Activated naive CD4-positive, alpha-beta T cell treated with anti-CD3 and anti-CD28 coated beads, Interleukin-2, amount 50 U/mL, for 24 hours (primary cell): Measurements from ENCODE around the gene USP14.

Experiments
- H3K27ac Mint-ChIP-seq: one replicate; pipeline ENCODE4 v1.8.0; 2021; ENCODE audit warnings: mild to moderate bottlenecking, mixed read lengths
- H3K27me3 Mint-ChIP-seq: one replicate; pipeline ENCODE4 v1.8.0; 2021; ENCODE audit warnings: mixed read lengths
- H3K36me3 Mint-ChIP-seq: one replicate; pipeline ENCODE4 v1.8.0; 2021; ENCODE audit warnings: mixed read lengths
- H3K4me1 Mint-ChIP-seq: one replicate; pipeline ENCODE4 v1.8.0; 2021; ENCODE audit warnings: mixed read lengths
- H3K4me3 Mint-ChIP-seq: one replicate; pipeline ENCODE4 v1.8.0; 2021; ENCODE audit warnings: mild to moderate bottlenecking, mixed read lengths
- H3K9me3 Mint-ChIP-seq: one replicate; pipeline ENCODE4 v1.8.0; 2021; ENCODE audit warnings: mixed read lengths

The USP14 gene

DNA sequence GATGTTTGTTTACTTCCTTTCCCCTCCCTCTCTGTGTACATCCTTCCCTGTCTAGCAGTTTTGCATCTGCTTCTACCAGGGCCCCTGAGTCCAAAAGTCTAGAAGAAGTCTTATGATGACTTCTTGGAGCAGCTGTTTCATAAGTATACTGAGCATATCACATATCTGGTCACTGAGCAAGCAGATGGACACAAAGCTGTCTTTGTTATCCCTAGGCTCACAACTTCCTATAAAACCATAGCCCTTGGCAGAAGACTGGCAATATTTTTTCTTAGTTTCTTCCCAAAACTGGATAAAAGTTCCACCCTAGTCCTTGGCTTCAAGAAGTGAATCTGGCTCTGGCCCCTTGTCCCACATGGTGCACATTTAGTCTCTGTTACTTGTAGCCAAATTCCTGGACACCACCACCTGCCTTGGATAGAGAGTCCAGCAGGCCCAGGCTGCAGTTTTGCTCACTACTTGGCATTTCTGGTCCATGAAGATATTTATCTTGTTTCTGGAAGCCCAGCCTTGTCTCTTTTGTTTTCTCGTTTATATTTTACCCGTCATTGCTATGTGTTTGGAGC is 87.0 kb downstream of the USP14 start:
- Mint-ChIP-seq H3K9me3 (no peaks in the 10 kb centered on the region), H3K27me3 (no peaks in the 10 kb centered on the region), H3K27ac (peak overlapping the region; percentile 36), H3K4me3 (no peak overlapping the region), H3K4me1 (no peaks in the 10 kb centered on the region), H3K36me3 (peaks cover 30% of the 10 kb centered on the region)

DNA sequence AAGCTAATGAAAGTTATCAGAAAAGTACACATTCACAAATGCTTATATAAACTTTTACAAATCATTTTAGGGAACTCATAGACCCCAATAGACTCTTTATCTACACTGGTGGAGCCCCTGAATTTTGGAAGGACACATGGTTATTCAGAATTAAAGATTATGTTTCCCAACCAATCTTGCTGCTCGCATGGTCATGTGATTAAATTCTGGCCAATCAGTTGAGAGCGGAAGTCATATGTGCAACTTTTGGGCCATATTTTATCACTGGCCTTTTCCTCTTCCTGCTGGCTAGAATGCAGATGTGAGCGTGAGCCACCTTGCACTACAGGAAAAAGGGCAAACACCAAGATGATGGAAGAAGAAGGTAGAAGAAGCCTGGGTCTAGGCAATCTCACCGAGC is 89.7 kb downstream of the USP14 start:
- peaks cover 4% of the 10 kb centered on the region for H3K4me1 Mint-ChIP-seq
- no peaks in the 10 kb centered on the region for H3K27me3 Mint-ChIP-seq
- H3K27ac Mint-ChIP-seq, result no peak overlapping the region
- H3K4me3 Mint-ChIP-seq, result no peak overlapping the region
- H3K9me3 Mint-ChIP-seq, result no peaks in the 10 kb centered on the region
- peaks cover 40% of the 10 kb centered on the region for H3K36me3 Mint-ChIP-seq

DNA sequence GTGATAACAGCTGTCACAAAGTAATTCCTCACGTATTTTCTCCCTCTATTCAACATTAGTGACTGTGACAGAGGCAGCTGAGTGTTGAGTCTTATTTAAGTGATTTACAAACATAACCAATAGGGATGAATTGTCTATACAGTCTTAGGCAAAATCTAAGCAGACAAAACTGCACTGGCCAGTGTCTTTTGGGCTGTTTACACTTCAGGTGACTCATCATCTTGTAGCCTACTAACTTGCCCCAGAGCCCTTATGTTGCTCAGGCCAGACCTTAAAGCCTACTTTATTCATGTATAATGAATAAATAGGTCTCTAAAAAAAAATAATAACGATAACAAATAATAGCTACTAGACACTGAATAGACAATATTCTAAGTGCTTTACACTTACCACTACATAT is 92.3 kb downstream of the USP14 start:
- no peaks in the 10 kb centered on the region for H3K9me3 Mint-ChIP-seq
- H3K27ac Mint-ChIP-seq, result no peak overlapping the region
- peaks cover 4% of the 10 kb centered on the region for H3K4me1 Mint-ChIP-seq
- H3K36me3 Mint-ChIP-seq, result peaks cover 31% of the 10 kb centered on the region
- H3K27me3 Mint-ChIP-seq, result no peaks in the 10 kb centered on the region
- no peak overlapping the region for H3K4me3 Mint-ChIP-seq

DNA sequence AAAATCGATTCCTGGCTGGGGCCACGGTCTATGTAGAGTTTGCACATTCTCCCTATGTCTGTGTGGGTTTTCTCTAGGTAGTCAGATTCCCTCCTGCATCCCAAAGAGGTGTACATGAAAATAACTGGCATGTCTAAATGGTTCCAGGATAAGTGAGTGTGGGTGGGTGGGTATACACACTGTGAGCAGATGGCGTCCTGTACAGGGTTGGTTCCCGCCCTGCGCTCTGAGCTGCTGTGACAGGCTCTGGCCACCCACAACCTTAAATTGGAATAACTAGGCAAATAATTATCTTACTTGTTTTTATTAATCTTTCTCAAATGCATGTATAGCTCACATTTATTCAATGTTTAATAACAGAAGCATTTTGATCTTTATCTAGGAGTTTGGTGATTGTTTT is 93.2 kb downstream of the USP14 start:
- Mint-ChIP-seq H3K4me3 (no peak overlapping the region), H3K27me3 (no peaks in the 10 kb centered on the region), H3K27ac (no peak overlapping the region), H3K36me3 (peaks cover 32% of the 10 kb centered on the region), H3K4me1 (peaks cover 4% of the 10 kb centered on the region), H3K9me3 (no peaks in the 10 kb centered on the region)

DNA sequence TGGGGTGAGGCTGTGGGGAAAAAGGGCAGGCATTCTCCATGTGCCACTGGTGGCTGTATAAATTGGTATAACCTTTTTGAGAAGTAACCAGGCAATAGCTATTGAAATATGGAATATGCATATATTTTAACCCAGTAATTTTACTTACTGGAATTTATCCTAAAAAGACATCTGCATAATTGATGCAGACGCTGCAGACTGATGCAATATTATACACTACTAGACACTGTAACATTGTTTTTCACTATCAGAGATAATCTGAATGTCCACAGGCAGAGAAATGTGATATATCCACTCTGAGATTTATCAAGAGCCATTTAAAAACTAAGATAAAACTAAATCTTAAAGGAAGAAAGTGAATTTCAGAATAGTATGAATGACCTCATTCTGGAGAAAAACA is 94.8 kb downstream of the USP14 start:
- Mint-ChIP-seq H3K27ac (no peak overlapping the region), H3K36me3 (peaks cover 39% of the 10 kb centered on the region), H3K4me3 (no peak overlapping the region)

DNA sequence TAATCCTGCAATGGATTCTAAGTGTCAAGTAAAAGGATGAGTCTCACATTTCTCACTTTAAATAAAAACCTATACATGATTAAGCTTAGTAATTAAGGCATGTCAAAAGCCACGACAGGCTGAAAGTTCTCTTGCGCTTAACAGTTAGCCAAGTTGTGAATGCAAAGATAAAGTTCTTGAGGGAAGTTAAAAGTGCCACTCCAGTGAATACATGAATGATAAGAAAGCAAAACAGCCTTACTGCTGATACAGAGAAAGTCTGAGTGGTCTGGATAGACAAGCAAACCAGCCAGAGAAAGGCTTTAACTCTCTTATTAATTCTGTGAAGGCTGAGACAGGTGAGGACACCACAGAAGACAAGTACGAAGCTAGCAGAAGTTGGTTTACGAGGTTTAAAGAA is 96.8 kb downstream of the USP14 start:
- Mint-ChIP-seq H3K36me3 (peaks cover 43% of the 10 kb centered on the region), H3K27ac (no peak overlapping the region), H3K4me1 (peaks cover 16% of the 10 kb centered on the region), H3K27me3 (no peaks in the 10 kb centered on the region), H3K4me3 (no peak overlapping the region), H3K9me3 (no peaks in the 10 kb centered on the region)

More for the DNA sequence above, 94.8 kb downstream of the USP14 start:
- Mint-ChIP-seq H3K9me3 (no peaks in the 10 kb centered on the region), H3K4me1 (peaks cover 11% of the 10 kb centered on the region), H3K27me3 (no peaks in the 10 kb centered on the region)

DNA sequence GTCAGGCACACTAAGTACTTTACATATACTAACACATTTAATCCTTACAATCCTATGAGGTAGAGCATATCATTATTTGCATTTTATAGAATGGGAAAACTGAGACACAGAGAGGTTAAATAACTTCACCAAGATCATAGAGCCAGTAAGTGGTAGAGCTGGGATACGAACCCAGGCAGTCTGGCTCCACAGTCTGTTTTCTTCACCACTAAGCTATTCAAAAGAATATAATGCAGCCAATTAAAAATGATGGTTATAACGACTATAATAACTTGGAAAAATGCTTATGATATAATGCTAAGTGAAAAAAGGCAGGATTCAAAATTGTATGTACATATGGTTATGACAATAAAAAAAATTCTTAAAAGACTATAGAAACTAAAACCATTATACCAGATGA is 102.2 kb downstream of the USP14 start:
- Mint-ChIP-seq H3K27me3 (no peaks in the 10 kb centered on the region), H3K4me3 (no peak overlapping the region), H3K9me3 (no peaks in the 10 kb centered on the region), H3K27ac (no peak overlapping the region), H3K36me3 (peaks cover 39% of the 10 kb centered on the region), H3K4me1 (peaks cover 41% of the 10 kb centered on the region)

DNA sequence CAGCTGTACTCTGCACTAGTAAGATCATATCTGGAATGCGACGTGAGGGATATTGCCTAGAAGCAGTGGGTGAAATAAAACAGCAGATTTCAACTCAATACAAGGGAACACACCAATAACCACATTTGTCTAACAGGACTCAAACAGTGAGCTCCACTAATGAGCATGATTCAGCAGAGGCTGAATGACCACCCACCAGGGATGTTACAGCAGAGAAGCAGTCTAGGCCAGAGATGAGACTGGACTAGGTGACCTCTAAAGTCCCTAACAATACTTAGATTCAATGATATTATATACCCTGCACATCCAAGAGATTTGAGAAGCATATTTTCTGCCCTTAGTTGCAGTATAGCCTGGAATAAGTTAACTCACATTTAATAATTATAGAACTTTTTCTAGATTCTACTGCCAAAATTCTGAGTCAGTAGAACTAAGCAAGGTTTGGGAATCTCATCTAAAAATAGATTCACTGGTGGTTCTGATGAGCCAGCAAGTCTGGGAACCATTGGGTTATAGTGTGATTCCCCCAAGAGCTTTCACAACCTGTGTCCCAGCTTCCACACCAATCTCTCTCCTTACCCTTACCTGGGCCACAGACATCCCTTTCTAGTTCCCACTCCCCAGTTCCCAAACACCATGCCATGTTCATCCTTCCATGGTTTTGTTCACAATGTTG is 103.2 kb downstream of the USP14 start:
- H3K4me3 Mint-ChIP-seq, result no peak overlapping the region
- no peaks in the 10 kb centered on the region for H3K27me3 Mint-ChIP-seq
- H3K4me1 Mint-ChIP-seq, result peaks cover 49% of the 10 kb centered on the region
- H3K9me3 Mint-ChIP-seq, result no peaks in the 10 kb centered on the region
- H3K27ac Mint-ChIP-seq, result no peak overlapping the region
- peaks cover 39% of the 10 kb centered on the region for H3K36me3 Mint-ChIP-seq
